ENCODE results near the gene MAPK6.
A peak's percentile ranks its signal among the peaks of the same experiment; 100 is the strongest.

Gene MAPK6

DNA sequence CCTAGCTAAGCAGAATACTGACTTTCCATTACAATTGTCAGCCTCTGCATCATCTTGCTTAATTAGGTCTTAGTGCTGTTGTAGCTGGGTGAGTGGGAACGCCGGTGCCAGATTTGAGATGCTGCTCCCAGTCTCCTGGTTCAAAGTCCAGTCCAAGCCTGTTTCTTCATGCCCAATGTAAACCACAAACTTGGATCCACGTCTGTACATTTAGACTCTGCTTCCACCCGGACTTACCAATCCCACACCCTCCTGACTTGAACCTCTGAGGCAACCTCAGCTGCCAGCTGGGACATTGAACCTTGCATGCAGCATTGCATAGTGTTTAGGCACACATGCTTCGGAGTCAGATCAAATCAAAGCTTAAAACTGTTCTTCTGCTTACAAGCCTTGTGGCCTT lies 50.5 kb downstream of the MAPK6 start:
- Histone ChIP-seq H3K27ac (no peak overlapping the region), H3K4me3 (ENCODE audit: low read depth, low read length) (no peak overlapping the region), H3K9me3 (ENCODE audit: severe bottlenecking) (no peaks in the 10 kb centered on the region), H3K36me3 (no peaks in the 10 kb centered on the region), H3K27me3 (ENCODE audit: insufficient read depth, low read depth, severe bottlenecking) (no peaks in the 10 kb centered on the region)
- TF ChIP-seq, protein P1, sequence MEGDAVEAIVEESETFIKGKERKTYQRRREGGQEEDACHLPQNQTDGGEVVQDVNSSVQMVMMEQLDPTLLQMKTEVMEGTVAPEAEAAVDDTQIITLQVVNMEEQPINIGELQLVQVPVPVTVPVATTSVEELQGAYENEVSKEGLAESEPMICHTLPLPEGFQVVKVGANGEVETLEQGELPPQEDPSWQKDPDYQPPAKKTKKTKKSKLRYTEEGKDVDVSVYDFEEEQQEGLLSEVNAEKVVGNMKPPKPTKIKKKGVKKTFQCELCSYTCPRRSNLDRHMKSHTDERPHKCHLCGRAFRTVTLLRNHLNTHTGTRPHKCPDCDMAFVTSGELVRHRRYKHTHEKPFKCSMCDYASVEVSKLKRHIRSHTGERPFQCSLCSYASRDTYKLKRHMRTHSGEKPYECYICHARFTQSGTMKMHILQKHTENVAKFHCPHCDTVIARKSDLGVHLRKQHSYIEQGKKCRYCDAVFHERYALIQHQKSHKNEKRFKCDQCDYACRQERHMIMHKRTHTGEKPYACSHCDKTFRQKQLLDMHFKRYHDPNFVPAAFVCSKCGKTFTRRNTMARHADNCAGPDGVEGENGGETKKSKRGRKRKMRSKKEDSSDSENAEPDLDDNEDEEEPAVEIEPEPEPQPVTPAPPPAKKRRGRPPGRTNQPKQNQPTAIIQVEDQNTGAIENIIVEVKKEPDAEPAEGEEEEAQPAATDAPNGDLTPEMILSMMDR (IDR thresholded peaks at IDR 0.05; ENCODE audit: low read depth, low read length): no peak
- DNase-seq: no peak

DNA sequence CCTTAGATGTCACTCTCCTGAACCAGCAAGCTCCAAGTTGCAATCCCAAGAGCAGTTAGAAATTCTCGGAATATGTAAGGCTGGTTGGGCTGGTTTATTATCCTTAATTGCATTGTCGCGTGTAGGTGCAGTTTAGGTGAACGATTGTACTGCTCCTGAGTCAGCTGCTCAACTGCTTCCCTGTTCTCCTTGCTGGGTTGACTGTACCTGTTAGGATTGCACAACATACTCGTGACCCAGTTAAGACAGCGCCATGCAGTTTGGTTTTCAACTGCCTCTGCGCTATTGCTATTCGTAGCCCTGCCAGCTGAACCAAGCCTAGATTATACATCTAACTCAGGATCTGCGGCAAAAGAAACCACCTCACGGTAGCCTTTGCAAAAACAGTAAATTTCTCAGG lies 52.6 kb downstream of the MAPK6 start:
- Histone ChIP-seq H3K4me3 (ENCODE audit: low read depth, low read length) (no peak overlapping the region), H3K9me3 (ENCODE audit: severe bottlenecking) (no peaks in the 10 kb centered on the region), H3K27ac (no peak overlapping the region), H3K36me3 (no peaks in the 10 kb centered on the region), H3K27me3 (ENCODE audit: insufficient read depth, low read depth, severe bottlenecking) (no peaks in the 10 kb centered on the region)
- DNase-seq: no peak
- TF ChIP-seq, protein P1 (IDR thresholded peaks at IDR 0.05; ENCODE audit: low read depth, low read length): no peak

DNA sequence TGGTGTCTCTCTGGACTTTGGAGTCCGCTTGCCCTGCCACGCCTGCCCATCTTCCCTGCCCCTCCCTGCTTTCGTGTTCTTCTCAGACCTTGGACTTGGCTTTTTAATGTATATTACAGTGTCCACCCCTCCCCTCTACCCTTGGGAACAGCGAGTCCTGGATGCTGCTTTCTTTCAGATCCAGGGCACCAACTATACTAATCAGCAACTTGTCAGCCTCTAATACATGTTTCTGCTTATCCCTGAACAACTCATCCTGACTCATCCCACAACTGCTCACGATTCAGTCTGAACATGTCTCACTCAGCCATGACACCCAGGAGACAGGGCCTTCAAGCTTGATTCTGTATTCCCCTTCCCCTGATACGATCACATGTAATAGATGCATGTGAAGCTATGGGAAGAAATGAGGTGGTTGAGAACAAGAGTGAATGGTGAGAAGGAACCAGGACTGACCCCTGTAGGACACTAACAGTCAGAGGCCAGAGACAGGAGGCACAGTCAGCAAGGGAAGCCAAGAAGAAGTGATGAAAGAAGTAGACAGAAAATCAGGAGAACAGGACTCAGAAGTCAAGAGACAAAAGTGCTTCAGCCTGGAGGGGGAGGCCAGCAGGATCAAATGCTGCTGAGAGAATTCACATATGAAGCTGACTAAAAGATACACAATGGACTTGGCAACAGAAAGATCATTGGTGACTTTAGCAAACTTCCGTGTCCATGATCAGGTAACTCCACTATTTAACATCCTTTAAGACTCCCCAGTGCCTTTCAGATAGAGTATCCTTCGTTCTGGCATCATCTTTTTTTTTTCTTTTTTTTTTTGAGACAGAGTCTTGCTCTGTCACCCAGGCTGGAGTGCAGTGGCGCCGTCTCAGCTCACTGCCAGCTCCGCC lies 58.1 kb downstream of the MAPK6 start:
- H3K27ac ChIP-seq: no peak overlapping the region
- H3K27me3 ChIP-seq (ENCODE audit: insufficient read depth, low read depth, severe bottlenecking): no peaks in the 10 kb centered on the region
- no peaks in the 10 kb centered on the region for H3K36me3 ChIP-seq
- no peaks in the 10 kb centered on the region for H3K9me3 ChIP-seq (ENCODE audit: severe bottlenecking)
- H3K4me3 ChIP-seq (ENCODE audit: low read depth, low read length): no peak overlapping the region
- TF ChIP-seq, protein P1 (IDR thresholded peaks at IDR 0.05; ENCODE audit: low read depth, low read length): 0 out of 2 replicates have a peak, but pooled peaks have one; percentile 9
- no peak for DNase-seq

DNA sequence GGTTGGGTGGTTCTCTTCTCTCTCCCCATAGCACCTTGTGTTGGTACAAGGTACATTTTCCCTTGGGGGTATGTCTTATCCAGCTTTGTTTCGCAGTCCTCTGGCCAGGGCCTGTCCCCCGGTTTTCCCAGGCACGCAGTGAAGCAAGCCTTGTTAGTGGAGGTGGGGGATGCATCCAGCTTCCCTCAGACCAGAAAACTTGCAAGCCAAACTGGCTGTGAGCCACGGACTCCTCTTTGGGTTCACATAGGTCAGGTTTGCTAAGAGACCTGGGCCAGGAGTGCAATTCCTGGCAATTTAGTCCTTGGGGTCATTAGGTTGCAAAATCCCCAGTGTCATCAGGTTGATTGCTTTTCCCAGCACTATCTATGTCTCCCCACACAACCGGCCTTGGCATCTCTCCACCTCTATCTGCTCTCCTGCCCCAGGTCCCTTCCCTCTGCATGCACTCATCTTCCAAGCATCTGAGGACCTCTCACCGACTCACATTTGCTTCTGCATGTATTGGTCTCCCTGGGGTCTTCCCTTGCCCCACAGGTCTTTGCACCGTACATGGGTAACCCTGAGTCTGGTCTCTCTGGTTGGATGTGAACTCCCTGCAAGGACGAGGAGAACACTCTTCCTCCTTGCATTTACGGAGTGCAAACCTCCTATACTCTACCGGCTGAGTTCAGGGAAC lies 59.3 kb downstream of the MAPK6 start:
- Histone ChIP-seq H3K27me3 (ENCODE audit: insufficient read depth, low read depth, severe bottlenecking) (no peaks in the 10 kb centered on the region), H3K4me3 (ENCODE audit: low read depth, low read length) (no peak overlapping the region), H3K9me3 (ENCODE audit: severe bottlenecking) (no peaks in the 10 kb centered on the region), H3K27ac (no peak overlapping the region), H3K36me3 (no peaks in the 10 kb centered on the region)
- no peak for DNase-seq
- TF ChIP-seq, protein P1 (IDR thresholded peaks at IDR 0.05; ENCODE audit: low read depth, low read length): no peak

DNA sequence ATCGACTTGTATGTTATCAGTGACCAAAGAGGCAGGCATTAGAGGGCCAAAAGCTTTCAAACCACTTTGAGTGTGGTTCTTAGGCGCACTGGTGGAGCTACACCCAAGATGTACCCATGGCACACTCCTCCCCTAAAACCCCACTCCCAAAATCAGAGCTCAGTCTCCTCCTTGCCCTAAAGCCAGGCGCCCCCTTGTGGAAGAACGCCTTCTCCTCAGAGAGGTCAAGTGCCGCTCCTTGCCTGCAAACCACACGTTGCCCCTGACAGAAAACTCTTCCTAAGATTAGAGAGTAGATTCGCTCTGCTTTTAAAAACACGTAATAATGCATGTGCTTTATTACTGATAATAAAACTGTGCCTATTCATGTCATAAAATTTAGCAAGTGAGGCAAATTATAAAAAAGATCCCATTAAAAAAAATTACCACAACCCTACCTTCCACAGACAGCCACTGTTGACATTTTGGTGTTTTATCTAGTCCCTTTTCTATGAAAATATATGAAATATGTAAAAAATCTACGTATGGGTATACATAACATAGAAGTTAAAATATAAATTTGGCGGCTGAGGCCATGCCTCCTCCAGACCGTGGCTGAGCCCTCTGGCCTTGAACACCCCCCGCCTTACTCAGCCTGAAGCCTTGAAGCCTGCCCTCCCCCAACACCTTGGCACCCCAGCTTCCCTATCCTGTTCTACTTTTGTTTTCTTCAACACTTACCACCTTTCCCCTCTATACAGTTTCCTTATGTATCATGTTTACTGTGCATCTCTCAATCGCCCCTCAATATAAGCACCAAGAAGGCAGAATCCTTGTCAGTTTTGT lies 60.1 kb downstream of the MAPK6 start:
- TF ChIP-seq, protein P1 (IDR thresholded peaks at IDR 0.05; ENCODE audit: low read depth, low read length): peak; percentile 88
- peak; percentile 83 for DNase-seq
- Histone ChIP-seq H3K27ac (no peak overlapping the region), H3K4me3 (ENCODE audit: low read depth, low read length) (no peak overlapping the region), H3K9me3 (ENCODE audit: severe bottlenecking) (no peaks in the 10 kb centered on the region), H3K36me3 (no peaks in the 10 kb centered on the region), H3K27me3 (ENCODE audit: insufficient read depth, low read depth, severe bottlenecking) (no peaks in the 10 kb centered on the region)
